H9 (cell line): ENCODE results near the gene TSPAN4. TPM values are rescaled to one million over a fixed set of nuclear protein-coding genes. Genes with fewer than 3 reads are reported as not detected.

Experiments used
- DNase-seq: peaks from one replicate; pipeline ENCODE4 v3.0.0-alpha.2; 2017
- H2AFZ ChIP-seq: one replicate; pipeline ENCODE4 v1.6.1; 2013; ENCODE audit warnings: mild to moderate bottlenecking, low read length, control low read depth, moderate library complexity
- H2AK5ac ChIP-seq: 2 replicates; pipeline ENCODE4 v1.6.1; 2013; ENCODE audit warnings: low read length, control low read depth, mixed read lengths; ENCODE audit not compliant: insufficient read length
- H2BK120ac ChIP-seq: one replicate; pipeline ENCODE4 v1.6.1; 2013; ENCODE audit warnings: low read depth, mild to moderate bottlenecking, low read length, control low read depth, inconsistent platforms; ENCODE audit not compliant: poor library complexity, severe bottlenecking
- H2BK12ac ChIP-seq: 2 replicates; pipeline ENCODE4 v1.6.1; 2013; ENCODE audit warnings: low read length, control low read depth, mixed read lengths, low read depth; ENCODE audit not compliant: insufficient read length
- H2BK15ac ChIP-seq: 2 replicates; pipeline ENCODE4 v1.6.1; 2013; ENCODE audit warnings: low read depth, low read length, control low read depth
- H2BK20ac ChIP-seq: one replicate; pipeline ENCODE4 v1.6.1; 2013; ENCODE audit warnings: low read depth, mild to moderate bottlenecking, low read length, control low read depth, inconsistent platforms; ENCODE audit not compliant: poor library complexity, severe bottlenecking
- H2BK5ac ChIP-seq: 2 replicates; pipeline ENCODE4 v1.6.1; 2013; ENCODE audit warnings: low read length, control low read depth, mixed read lengths; ENCODE audit not compliant: insufficient read length
- H3K14ac ChIP-seq: 2 replicates; pipeline ENCODE4 v1.6.1; 2013; ENCODE audit warnings: low read length, control low read depth; ENCODE audit not compliant: insufficient read depth
- H3K18ac ChIP-seq: 2 replicates; pipeline ENCODE4 v1.6.1; 2013; ENCODE audit warnings: low read depth, mild to moderate bottlenecking, mixed read lengths, low read length, control low read depth; ENCODE audit not compliant: insufficient read length
- H3K23ac ChIP-seq: 2 replicates; pipeline ENCODE4 v1.6.1; 2013; ENCODE audit warnings: low read length, control low read depth, mixed read lengths, low read depth; ENCODE audit not compliant: insufficient read length
- H3K23me2 ChIP-seq: 2 replicates; pipeline ENCODE4 v1.6.1; 2013; ENCODE audit warnings: low read depth, mild to moderate bottlenecking, mixed read lengths, low read length, control low read depth; ENCODE audit not compliant: insufficient read length, poor library complexity, severe bottlenecking
- H3K27ac ChIP-seq: 2 replicates; pipeline ENCODE4 v1.5.1; 2013; ENCODE audit warnings: low read length, control low read depth, mixed read lengths, low read depth; ENCODE audit not compliant: insufficient read length
- H3K27me3 ChIP-seq: 2 replicates; pipeline ENCODE4 v1.6.1; 2013; ENCODE audit warnings: low read length, control low read depth, inconsistent platforms; ENCODE audit not compliant: insufficient read depth
- H3K4ac ChIP-seq: 2 replicates; pipeline ENCODE4 v1.6.1; 2013; ENCODE audit warnings: low read depth, mild to moderate bottlenecking, control low read depth, inconsistent platforms, low read length, moderate library complexity
- H3K4me1 ChIP-seq: 2 replicates; pipeline ENCODE4 v1.6.1; 2013; ENCODE audit warnings: low read length, control low read depth, inconsistent platforms; ENCODE audit not compliant: insufficient read depth
- H3K4me2 ChIP-seq: 2 replicates; pipeline ENCODE4 v1.6.1; 2013; ENCODE audit warnings: low read length, control low read depth, mixed read lengths; ENCODE audit not compliant: insufficient read length, insufficient read depth
- H3K56ac ChIP-seq: 2 replicates; pipeline ENCODE4 v1.6.1; 2013; ENCODE audit warnings: low read depth, mild to moderate bottlenecking, mixed read lengths, low read length, control low read depth; ENCODE audit not compliant: insufficient read length
- H3K79me1 ChIP-seq: 2 replicates; pipeline ENCODE4 v1.6.1; 2013; ENCODE audit warnings: low read depth, mild to moderate bottlenecking, moderate library complexity, low read length, control low read depth, inconsistent platforms; ENCODE audit not compliant: insufficient read depth, poor library complexity, severe bottlenecking
- H3K79me2 ChIP-seq: 2 replicates; pipeline ENCODE4 v1.6.1; 2013; ENCODE audit warnings: low read length, control low read depth, inconsistent platforms; ENCODE audit not compliant: insufficient read depth
- H3K9ac ChIP-seq: 2 replicates; pipeline ENCODE4 v1.6.1; 2013; ENCODE audit warnings: low read length, control low read depth, mixed read lengths; ENCODE audit not compliant: insufficient read length; ENCODE audit errors: extremely low read depth
- H3K9me3 ChIP-seq: one replicate; pipeline ENCODE4 v1.6.1; 2013; ENCODE audit warnings: low read depth, low read length, inconsistent platforms; ENCODE audit not compliant: control insufficient read depth
- H3T11ph ChIP-seq: one replicate; pipeline ENCODE4 v1.6.1; 2013; ENCODE audit warnings: mild to moderate bottlenecking, low read length, control low read depth, inconsistent platforms
- H4K20me1 ChIP-seq: one replicate; pipeline ENCODE4 v1.6.1; 2013; ENCODE audit not compliant: control insufficient read depth, insufficient read length, insufficient read depth
- H4K5ac ChIP-seq: 2 replicates; pipeline ENCODE4 v1.6.1; 2013; ENCODE audit warnings: low read depth, mild to moderate bottlenecking, mixed read lengths, low read length, control low read depth; ENCODE audit not compliant: insufficient read length
- H4K8ac ChIP-seq: replicated peaks from 2 replicates; pipeline ENCODE4 v1.6.1; 2013; ENCODE audit warnings: low read length, control low read depth, mixed read lengths, low read depth; ENCODE audit not compliant: insufficient read length
- H4K91ac ChIP-seq: 2 replicates; pipeline ENCODE4 v1.6.1; 2013; ENCODE audit warnings: low read depth, mild to moderate bottlenecking, moderate library complexity, mixed read lengths, low read length, control low read depth; ENCODE audit not compliant: insufficient read length
- H3K27ac Mint-ChIP-seq, 3 experiments: 2 replicates in 2 of 3; 3 replicates in 1 of 3; pipeline ENCODE4 v1.8.0; 2020 to 2021; ENCODE audit warnings: mixed read lengths in 3 of 3, mild to moderate bottlenecking in 1 of 3, moderate library complexity in 1 of 3
- H3K27me3 Mint-ChIP-seq: 2 replicates; pipeline ENCODE4 v1.8.0; 2021; ENCODE audit warnings: low read depth, mild to moderate bottlenecking, moderate library complexity, mixed read lengths
- H3K36me3 Mint-ChIP-seq, 3 experiments: 2 replicates in 2 of 3; 3 replicates in 1 of 3; pipeline ENCODE4 v1.8.0; 2020 to 2021; ENCODE audit warnings: low read depth in 3 of 3, mixed read lengths in 3 of 3; ENCODE audit not compliant: insufficient read depth in 1 of 3
- H3K4me1 Mint-ChIP-seq, 2 experiments: 2 replicates each; pipeline ENCODE4 v1.8.0; 2020; ENCODE audit warnings: mixed read lengths in 2 of 2
- H3K4me3 Mint-ChIP-seq, 2 experiments: 2 replicates in 1 of 2; 3 replicates in 1 of 2; pipeline ENCODE4 v1.8.0; 2020 to 2021; ENCODE audit warnings: mild to moderate bottlenecking in 2 of 2, mixed read lengths in 2 of 2, moderate library complexity in 1 of 2
- H3K9me3 Mint-ChIP-seq, 2 experiments: 2 replicates in 1 of 2; 3 replicates in 1 of 2; pipeline ENCODE4 v1.8.0; 2020; ENCODE audit warnings: mild to moderate bottlenecking in 2 of 2, mixed read lengths in 2 of 2, moderate library complexity in 1 of 2
- WGBS: extraction: QIAGEN DNeasy Blood & Tissue Kit; methylation state at CpG from one replicate; pipeline ENCODE4 v1.1.7; 2013; ENCODE audit warnings: missing lambda C conversion rate, low lambda C conversion rate, mixed read lengths; ENCODE audit not compliant: insufficient read length; ENCODE audit errors: extremely low coverage; 5-methylcytosine and 5-hydroxymethylcytosine counted together
- total RNA-seq: library from RNA; stranded (reverse); gene quantifications from 2 replicates; pipeline ENCODE4 v1.2.1, GENCODE V29; 2021
- TF ChIP-seq, protein P1 (sequence below): fragments of 200-600 bp; sonication (generic); conservative IDR thresholded peaks from 3 replicates; pipeline ENCODE4 v1.8.0; 2021; ENCODE audit warnings: antibody characterized with exemption, mild to moderate bottlenecking

Gene TSPAN4
- total RNA-seq, 1 experiment from 2014 or later = 64.6 TPM

DNA sequence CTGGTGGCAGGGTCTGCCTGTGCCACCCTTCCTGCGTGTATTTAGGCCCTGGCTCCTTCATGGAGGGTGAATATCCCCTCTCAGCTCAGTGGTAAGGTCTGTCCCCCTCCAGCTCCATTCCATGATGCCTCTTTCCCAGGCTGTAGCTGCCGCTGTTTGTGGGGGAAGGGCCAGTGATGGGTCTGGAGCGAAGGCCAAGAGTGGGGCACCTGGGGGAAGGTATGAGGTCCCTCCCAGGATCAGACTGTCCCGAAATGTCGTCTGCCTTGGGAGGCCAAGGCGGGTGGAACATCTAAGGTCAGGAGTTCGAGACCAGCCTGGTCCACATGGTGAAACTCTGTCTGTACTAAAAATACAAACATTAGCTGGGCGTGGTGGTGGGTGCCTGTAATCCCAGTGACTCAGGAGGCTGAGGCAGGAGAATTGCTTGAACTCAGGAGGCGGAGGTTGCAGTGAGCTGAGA lies 8.8 kb upstream of the TSPAN4 start:
- Histone ChIP-seq H4K91ac (no peak overlapping the region), H3K9me3 (no peaks in the 10 kb centered on the region), H3K79me2 (no peaks in the 10 kb centered on the region), H3K79me1 (no peaks in the 10 kb centered on the region), H3K23me2 (peaks cover 25% of the 10 kb centered on the region), H3K4me1 (no peaks in the 10 kb centered on the region; the same call in 1 of the 2 replicates), H3K23ac (no peak overlapping the region), H3K9ac (no peak overlapping the region), H2BK120ac (no peak overlapping the region), H2BK12ac (no peak overlapping the region), H4K5ac (no peak overlapping the region), H2AFZ (no peak overlapping the region), H2BK15ac (no peak overlapping the region), H4K20me1 (no peaks in the 10 kb centered on the region), H3T11ph (no peak overlapping the region), H3K18ac (no peak overlapping the region), H3K56ac (no peak overlapping the region), H3K27me3 (peaks cover 9% of the 10 kb centered on the region; the same call in 1 of the 2 replicates), H3K14ac (no peak overlapping the region), H3K27ac (no peak overlapping the region), H2AK5ac (no peak overlapping the region), H2BK20ac (no peak overlapping the region), H4K8ac (no peak overlapping the region), H2BK5ac (no peak overlapping the region), H3K4ac (no peak overlapping the region), H3K4me2 (peak overlapping the region; percentile 57)
- Mint-ChIP-seq H3K4me1 (peaks cover 23 to 37% of the 10 kb centered on the region in 2 experiments), H3K4me3 (peak overlapping the region; percentile 65 to 79), H3K27me3 (peaks cover 22% of the 10 kb centered on the region), H3K27ac (no peak overlapping the region), H3K9me3 (no peaks in the 10 kb centered on the region), H3K36me3 (peaks cover 8 to 31% (median 22%) of the 10 kb centered on the region in 3 experiments; a peak in 6 of 7 replicates)
- WGBS = no CpG with 5 or more reads among the region's 9 CpGs
- TF ChIP-seq, protein P1, sequence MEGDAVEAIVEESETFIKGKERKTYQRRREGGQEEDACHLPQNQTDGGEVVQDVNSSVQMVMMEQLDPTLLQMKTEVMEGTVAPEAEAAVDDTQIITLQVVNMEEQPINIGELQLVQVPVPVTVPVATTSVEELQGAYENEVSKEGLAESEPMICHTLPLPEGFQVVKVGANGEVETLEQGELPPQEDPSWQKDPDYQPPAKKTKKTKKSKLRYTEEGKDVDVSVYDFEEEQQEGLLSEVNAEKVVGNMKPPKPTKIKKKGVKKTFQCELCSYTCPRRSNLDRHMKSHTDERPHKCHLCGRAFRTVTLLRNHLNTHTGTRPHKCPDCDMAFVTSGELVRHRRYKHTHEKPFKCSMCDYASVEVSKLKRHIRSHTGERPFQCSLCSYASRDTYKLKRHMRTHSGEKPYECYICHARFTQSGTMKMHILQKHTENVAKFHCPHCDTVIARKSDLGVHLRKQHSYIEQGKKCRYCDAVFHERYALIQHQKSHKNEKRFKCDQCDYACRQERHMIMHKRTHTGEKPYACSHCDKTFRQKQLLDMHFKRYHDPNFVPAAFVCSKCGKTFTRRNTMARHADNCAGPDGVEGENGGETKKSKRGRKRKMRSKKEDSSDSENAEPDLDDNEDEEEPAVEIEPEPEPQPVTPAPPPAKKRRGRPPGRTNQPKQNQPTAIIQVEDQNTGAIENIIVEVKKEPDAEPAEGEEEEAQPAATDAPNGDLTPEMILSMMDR = no peak
- no peak for DNase-seq
